ENCODE data around the gene ST7.

ST7 gene

DNA sequence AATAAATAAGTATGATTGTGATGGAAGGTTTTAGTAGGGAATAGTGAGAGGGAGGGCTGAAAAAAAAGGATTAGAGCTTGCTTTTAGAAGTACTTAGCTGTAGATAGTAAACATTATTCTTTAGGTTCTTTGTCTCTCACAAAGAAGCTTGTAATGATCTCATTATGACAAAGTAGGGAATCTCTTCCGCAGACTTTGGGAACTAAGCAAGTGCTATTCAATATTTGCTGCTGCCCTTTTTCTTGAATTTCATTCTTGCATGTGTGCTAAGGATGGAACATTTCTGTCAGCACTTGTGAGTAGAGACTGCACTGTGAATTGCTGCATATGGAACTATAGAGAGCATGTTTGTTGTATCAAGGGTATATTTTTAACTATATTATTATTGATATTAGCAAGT, 173.4 kb downstream of the ST7 start:
- H3K9me3 ChIP-seq (ENCODE audit: control insufficient read depth in 5 of 5, low read length in 5 of 5) = no peaks in the 10 kb centered on the region
- H3K9ac ChIP-seq (ENCODE audit: low read length in 5 of 5) = no peak overlapping the region
- peaks cover 0 to 10% (median 6%) of the 10 kb centered on the region in 5 donors for H3K4me1 ChIP-seq (ENCODE audit: control insufficient read depth in 5 of 5, insufficient read depth in 5 of 5, low read length in 5 of 5)
- H3K36me3 ChIP-seq (ENCODE audit: control insufficient read depth in 5 of 5, insufficient read depth in 5 of 5, low read length in 5 of 5) = peaks cover 0 to 5% (median 0%) of the 10 kb centered on the region in 5 donors
- H3K4me3 ChIP-seq (ENCODE audit: low read depth in 1 of 5, low read length in 5 of 5) = no peak overlapping the region
- H3K27me3 ChIP-seq (ENCODE audit: control insufficient read depth in 5 of 5, insufficient read depth in 4 of 5, low read length in 5 of 5) = no peaks in the 10 kb centered on the region
- H3K27ac ChIP-seq (ENCODE audit: low read depth, low read length) = no peak overlapping the region

DNA sequence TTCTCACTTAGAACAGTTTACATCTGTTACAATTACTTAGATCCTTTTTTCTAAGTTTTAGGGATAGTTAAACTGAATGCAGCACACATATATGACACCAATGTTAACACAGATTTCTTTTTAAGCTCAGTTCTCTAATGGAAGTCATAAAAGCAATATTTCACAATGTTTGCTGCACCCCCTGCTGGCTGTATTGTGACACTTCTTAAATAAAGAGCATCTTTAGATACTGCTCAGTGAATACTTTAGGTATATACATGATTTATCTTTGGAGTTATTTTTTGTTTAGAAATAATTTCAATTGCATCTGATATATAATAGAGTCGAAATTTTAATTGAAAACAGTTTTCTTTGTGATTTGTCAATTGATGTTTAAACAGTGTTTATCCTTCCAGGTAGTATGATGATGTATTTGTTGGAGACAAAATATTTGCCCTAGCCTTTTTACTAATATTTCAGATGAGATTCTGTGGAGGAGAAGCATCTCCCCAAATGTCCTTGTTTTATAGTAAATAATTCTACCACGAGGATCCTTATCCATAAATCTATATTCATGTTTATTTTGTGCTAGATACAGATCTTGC, 174.4 kb downstream of the ST7 start:
- Histone ChIP-seq H3K4me3 (ENCODE audit: low read depth in 1 of 5, low read length in 5 of 5) (no peak overlapping the region), H3K9ac (ENCODE audit: low read length in 5 of 5) (no peak overlapping the region), H3K9me3 (ENCODE audit: control insufficient read depth in 5 of 5, low read length in 5 of 5) (no peaks in the 10 kb centered on the region)

DNA sequence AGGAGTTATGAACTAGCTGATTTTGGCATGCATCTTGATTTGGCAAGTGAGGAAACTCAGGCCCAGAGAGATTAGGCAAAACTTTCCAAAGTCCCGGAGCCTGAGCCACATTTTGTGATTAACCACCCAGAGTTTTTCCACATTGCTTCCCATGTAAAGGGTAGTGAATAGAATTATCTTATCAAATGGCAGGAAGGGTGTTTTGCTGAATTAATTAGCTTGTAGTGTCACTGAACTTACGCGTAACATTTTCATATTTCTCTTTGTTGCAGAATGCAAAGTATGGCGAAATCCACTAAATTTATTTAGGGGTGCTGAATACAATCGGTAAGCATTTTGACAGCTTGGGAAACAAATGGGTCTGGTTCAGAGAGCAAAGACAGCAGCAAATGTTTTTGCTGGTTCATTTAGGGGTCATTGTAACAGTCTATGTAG, 176.2 kb downstream of the ST7 start:
- Histone ChIP-seq H3K4me1 (ENCODE audit: control insufficient read depth in 5 of 5, insufficient read depth in 5 of 5, low read length in 5 of 5) (peaks cover 0 to 8% (median 3%) of the 10 kb centered on the region in 5 donors), H3K27ac (ENCODE audit: low read depth, low read length) (no peak overlapping the region), H3K9ac (ENCODE audit: low read length in 5 of 5) (peak overlapping the region in 1 of 5 donors; percentile 43), H3K9me3 (ENCODE audit: control insufficient read depth in 5 of 5, low read length in 5 of 5) (no peaks in the 10 kb centered on the region), H3K4me3 (ENCODE audit: low read depth in 1 of 5, low read length in 5 of 5) (peak overlapping the region in 1 of 5 donors; percentile 20), H3K36me3 (ENCODE audit: control insufficient read depth in 5 of 5, insufficient read depth in 5 of 5, low read length in 5 of 5) (peaks cover 0 to 18% (median 5%) of the 10 kb centered on the region in 5 donors), H3K27me3 (ENCODE audit: control insufficient read depth in 5 of 5, insufficient read depth in 4 of 5, low read length in 5 of 5) (no peaks in the 10 kb centered on the region)

More for the DNA sequence above, 174.4 kb downstream of the ST7 start:
- Histone ChIP-seq H3K27ac (ENCODE audit: low read depth, low read length) (no peak overlapping the region), H3K36me3 (ENCODE audit: control insufficient read depth in 5 of 5, insufficient read depth in 5 of 5, low read length in 5 of 5) (peaks cover 0 to 10% (median 0%) of the 10 kb centered on the region in 5 donors), H3K27me3 (ENCODE audit: control insufficient read depth in 5 of 5, insufficient read depth in 4 of 5, low read length in 5 of 5) (no peaks in the 10 kb centered on the region), H3K4me1 (ENCODE audit: control insufficient read depth in 5 of 5, insufficient read depth in 5 of 5, low read length in 5 of 5) (peaks cover 0 to 10% (median 6%) of the 10 kb centered on the region in 5 donors)

DNA sequence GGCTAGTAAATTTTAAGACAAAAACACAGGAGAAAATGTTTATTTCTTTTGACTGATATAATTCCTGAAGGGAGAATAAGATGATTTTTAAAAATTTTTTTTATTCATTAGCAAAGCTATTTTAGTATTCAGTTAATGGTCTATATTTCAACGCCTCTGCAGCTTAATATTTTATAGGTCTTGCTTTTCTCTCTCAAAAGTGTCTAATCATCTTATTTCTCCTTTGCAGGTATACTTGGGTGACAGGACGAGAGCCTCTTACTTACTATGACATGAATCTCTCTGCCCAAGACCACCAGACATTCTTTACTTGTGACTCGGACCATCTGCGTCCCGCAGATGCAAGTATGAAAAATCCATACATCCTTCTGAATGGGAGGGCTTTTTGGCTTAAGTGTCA, 177.0 kb downstream of the ST7 start:
- H3K9ac ChIP-seq (ENCODE audit: low read length in 5 of 5) = no peak overlapping the region
- no peak overlapping the region for H3K4me3 ChIP-seq (ENCODE audit: low read depth in 1 of 5, low read length in 5 of 5)
- H3K4me1 ChIP-seq (ENCODE audit: control insufficient read depth in 5 of 5, insufficient read depth in 5 of 5, low read length in 5 of 5) = peaks cover 0 to 8% (median 0%) of the 10 kb centered on the region in 5 donors
- no peak overlapping the region for H3K27ac ChIP-seq (ENCODE audit: low read depth, low read length)
- H3K9me3 ChIP-seq (ENCODE audit: control insufficient read depth in 5 of 5, low read length in 5 of 5) = no peaks in the 10 kb centered on the region
- H3K36me3 ChIP-seq (ENCODE audit: control insufficient read depth in 5 of 5, insufficient read depth in 5 of 5, low read length in 5 of 5) = peaks cover 0 to 20% (median 5%) of the 10 kb centered on the region in 5 donors
- H3K27me3 ChIP-seq (ENCODE audit: control insufficient read depth in 5 of 5, insufficient read depth in 4 of 5, low read length in 5 of 5) = no peaks in the 10 kb centered on the region

DNA sequence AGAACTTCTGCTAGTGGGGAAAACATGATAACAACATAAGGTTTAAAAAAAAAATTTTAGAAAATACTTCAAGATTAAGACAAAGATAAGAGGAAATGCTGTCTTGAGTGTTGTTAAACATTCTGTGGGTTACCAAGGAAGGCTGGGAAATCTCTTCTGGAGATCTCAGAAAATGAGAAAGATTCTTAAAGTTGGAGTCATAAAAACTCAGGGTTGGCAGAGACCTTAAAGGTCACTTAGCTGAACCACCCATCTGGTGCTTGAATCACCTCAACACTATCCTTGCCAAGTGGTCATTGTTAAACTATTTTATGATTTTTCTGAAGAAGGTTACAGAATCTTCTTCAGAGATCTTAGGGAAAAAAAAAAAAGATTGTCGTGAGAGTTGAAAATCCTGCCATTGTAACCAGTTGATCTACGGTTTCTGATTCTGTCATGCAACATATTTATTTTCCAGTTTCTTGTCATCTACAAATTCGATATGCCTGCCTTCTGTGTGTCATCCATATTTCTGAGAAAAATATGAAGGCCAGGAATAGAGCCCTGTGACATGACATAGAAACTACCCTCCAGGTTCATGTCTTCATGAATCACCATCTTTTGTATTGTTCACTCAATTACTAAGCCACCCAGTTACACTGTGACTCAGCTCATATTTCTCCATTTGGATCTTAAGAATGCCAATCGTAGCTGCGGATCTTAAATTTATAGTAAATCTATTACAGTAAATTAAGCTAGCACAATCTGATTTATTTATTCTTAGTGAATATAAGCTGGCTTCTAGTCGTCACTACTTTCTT, 179.2 kb downstream of the ST7 start:
- Histone ChIP-seq H3K9me3 (ENCODE audit: control insufficient read depth in 5 of 5, low read length in 5 of 5) (no peaks in the 10 kb centered on the region), H3K36me3 (ENCODE audit: control insufficient read depth in 5 of 5, insufficient read depth in 5 of 5, low read length in 5 of 5) (peaks cover 0 to 29% (median 10%) of the 10 kb centered on the region in 5 donors), H3K4me3 (ENCODE audit: low read depth in 1 of 5, low read length in 5 of 5) (no peak overlapping the region), H3K4me1 (ENCODE audit: control insufficient read depth in 5 of 5, insufficient read depth in 5 of 5, low read length in 5 of 5) (peaks cover 0 to 8% (median 0%) of the 10 kb centered on the region in 5 donors), H3K27ac (ENCODE audit: low read depth, low read length) (no peak overlapping the region), H3K9ac (ENCODE audit: low read length in 5 of 5) (no peak overlapping the region), H3K27me3 (ENCODE audit: control insufficient read depth in 5 of 5, insufficient read depth in 4 of 5, low read length in 5 of 5) (no peaks in the 10 kb centered on the region)

DNA sequence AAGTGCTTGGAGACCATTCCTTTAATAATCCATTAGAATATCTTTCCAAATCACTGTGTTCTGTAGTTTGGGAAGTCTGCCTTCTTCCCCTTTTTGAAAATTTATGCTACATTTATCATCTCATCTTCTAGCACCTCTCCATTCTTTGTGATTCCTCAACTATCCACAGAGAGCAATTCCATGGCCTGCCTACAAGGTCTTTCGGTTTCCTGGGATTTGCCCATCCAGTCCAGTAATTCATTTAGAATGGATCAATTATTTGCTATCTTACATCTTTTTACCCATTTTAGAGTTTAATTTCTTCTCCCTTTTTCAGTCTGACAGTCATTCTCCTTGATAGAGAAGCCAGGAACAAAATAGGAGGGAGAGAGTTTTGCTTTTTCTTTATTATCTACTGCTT, 179.8 kb downstream of the ST7 start:
- Histone ChIP-seq H3K4me1 (ENCODE audit: control insufficient read depth in 5 of 5, insufficient read depth in 5 of 5, low read length in 5 of 5) (peaks cover 0 to 8% (median 0%) of the 10 kb centered on the region in 5 donors), H3K27me3 (ENCODE audit: control insufficient read depth in 5 of 5, insufficient read depth in 4 of 5, low read length in 5 of 5) (no peaks in the 10 kb centered on the region), H3K9me3 (ENCODE audit: control insufficient read depth in 5 of 5, low read length in 5 of 5) (no peaks in the 10 kb centered on the region), H3K36me3 (ENCODE audit: control insufficient read depth in 5 of 5, insufficient read depth in 5 of 5, low read length in 5 of 5) (peaks cover 0 to 29% (median 10%) of the 10 kb centered on the region in 5 donors), H3K9ac (ENCODE audit: low read length in 5 of 5) (no peak overlapping the region), H3K4me3 (ENCODE audit: low read depth in 1 of 5, low read length in 5 of 5) (no peak overlapping the region), H3K27ac (ENCODE audit: low read depth, low read length) (no peak overlapping the region)

DNA sequence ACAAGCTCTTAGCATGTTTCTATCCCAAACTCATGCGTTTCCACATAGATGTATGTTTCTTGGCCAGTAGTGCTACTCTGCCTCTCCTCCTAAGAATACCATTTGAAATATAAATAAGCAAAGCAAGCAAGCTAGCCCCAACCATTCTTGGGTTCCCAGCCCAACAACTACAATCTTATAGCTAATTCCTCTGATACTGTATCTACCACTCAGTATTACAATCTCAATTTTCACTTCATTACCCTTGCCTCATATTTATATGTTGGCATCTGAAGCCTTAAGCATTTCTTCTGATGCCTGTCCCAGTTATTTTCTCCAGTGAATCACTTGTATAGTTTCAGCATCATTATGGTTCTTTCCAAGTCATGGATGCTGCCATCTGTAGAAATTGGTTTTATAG, 181.1 kb downstream of the ST7 start:
- Histone ChIP-seq H3K9me3 (ENCODE audit: control insufficient read depth in 5 of 5, low read length in 5 of 5) (no peaks in the 10 kb centered on the region), H3K4me3 (ENCODE audit: low read depth in 1 of 5, low read length in 5 of 5) (no peak overlapping the region), H3K27ac (ENCODE audit: low read depth, low read length) (no peak overlapping the region), H3K27me3 (ENCODE audit: control insufficient read depth in 5 of 5, insufficient read depth in 4 of 5, low read length in 5 of 5) (no peaks in the 10 kb centered on the region), H3K4me1 (ENCODE audit: control insufficient read depth in 5 of 5, insufficient read depth in 5 of 5, low read length in 5 of 5) (peaks cover 0 to 11% (median 0%) of the 10 kb centered on the region in 5 donors), H3K36me3 (ENCODE audit: control insufficient read depth in 5 of 5, insufficient read depth in 5 of 5, low read length in 5 of 5) (peaks cover 3 to 32% (median 10%) of the 10 kb centered on the region in 5 donors), H3K9ac (ENCODE audit: low read length in 5 of 5) (no peak overlapping the region)

DNA sequence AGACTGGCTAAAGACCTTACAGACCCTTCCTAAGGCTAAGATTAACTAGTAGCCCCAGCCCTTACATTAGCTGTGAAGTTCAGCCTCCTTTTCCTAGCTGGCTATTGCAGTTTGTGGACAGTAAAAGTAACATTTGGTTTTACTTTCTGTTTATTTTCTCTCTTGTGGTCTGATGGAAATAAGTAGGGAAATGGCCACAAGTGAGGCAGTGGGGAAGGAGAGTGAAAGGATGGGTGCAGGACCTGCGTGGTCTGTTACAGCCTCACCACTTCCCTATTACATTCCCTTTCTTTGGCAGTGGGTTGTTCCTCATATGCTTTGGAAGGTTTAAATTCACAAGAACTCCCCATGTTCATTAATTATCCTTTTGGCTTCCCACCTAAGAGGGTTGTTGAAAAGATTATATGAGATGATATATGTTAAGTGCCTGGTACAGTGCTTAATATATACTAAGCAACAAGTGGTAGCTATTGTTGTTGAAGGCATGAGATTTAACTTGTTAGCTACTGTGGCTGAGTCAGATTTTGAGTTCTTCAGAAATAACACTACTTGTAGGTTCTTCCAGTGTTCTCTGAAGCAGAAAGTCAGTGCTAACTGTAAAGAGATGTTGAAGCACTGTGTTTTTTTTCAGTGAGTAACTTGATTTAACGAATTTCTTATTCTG, 181.7 kb downstream of the ST7 start:
- peaks cover 0 to 11% (median 0%) of the 10 kb centered on the region in 5 donors for H3K4me1 ChIP-seq (ENCODE audit: control insufficient read depth in 5 of 5, insufficient read depth in 5 of 5, low read length in 5 of 5)
- H3K27ac ChIP-seq (ENCODE audit: low read depth, low read length) = no peak overlapping the region
- H3K4me3 ChIP-seq (ENCODE audit: low read depth in 1 of 5, low read length in 5 of 5) = no peak overlapping the region
- H3K9me3 ChIP-seq (ENCODE audit: control insufficient read depth in 5 of 5, low read length in 5 of 5) = no peaks in the 10 kb centered on the region
- H3K36me3 ChIP-seq (ENCODE audit: control insufficient read depth in 5 of 5, insufficient read depth in 5 of 5, low read length in 5 of 5) = peaks cover 3 to 33% (median 10%) of the 10 kb centered on the region in 5 donors
- H3K27me3 ChIP-seq (ENCODE audit: control insufficient read depth in 5 of 5, insufficient read depth in 4 of 5, low read length in 5 of 5) = no peaks in the 10 kb centered on the region
- H3K9ac ChIP-seq (ENCODE audit: low read length in 5 of 5) = no peak overlapping the region

DNA sequence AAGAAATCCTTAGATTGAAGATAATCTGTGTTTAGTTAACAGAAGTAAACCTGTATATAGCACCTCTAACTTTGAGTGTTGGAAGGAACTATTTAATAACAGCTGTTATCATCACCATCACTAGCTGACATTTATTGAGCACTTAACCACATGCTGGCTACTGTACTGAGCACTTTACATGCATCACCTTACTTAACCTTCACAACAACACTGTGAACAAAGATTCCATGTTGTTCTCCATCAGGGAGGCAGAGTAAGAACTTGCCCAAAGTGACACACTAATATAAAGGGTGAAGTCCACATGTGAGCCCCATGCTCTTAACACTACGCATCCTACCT, 182.2 kb downstream of the ST7 start:
- Histone ChIP-seq H3K36me3 (ENCODE audit: control insufficient read depth in 5 of 5, insufficient read depth in 5 of 5, low read length in 5 of 5) (peaks cover 3 to 35% (median 10%) of the 10 kb centered on the region in 5 donors), H3K27ac (ENCODE audit: low read depth, low read length) (no peak overlapping the region), H3K4me1 (ENCODE audit: control insufficient read depth in 5 of 5, insufficient read depth in 5 of 5, low read length in 5 of 5) (peaks cover 0 to 11% (median 0%) of the 10 kb centered on the region in 5 donors), H3K9ac (ENCODE audit: low read length in 5 of 5) (no peak overlapping the region), H3K27me3 (ENCODE audit: control insufficient read depth in 5 of 5, insufficient read depth in 4 of 5, low read length in 5 of 5) (no peaks in the 10 kb centered on the region), H3K9me3 (ENCODE audit: control insufficient read depth in 5 of 5, low read length in 5 of 5) (no peaks in the 10 kb centered on the region), H3K4me3 (ENCODE audit: low read depth in 1 of 5, low read length in 5 of 5) (no peak overlapping the region)

DNA sequence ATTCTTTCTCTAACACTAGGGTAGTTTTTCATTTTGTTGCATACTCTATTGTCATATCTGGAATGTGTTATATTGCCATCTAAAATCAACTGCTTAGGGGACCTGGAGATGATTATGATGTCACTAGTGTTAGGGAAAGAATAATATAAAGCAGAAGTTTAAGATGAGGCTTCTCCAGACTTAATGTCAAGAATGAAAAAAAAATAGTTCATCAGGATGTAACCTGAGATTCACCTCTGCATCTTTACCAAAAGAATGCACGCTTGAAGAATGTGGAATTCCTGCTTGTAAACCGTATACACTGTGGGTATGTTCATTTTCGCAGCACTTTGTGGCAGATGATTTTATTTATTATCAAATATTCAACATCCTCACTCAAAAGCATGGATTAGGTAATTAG, 184.6 kb downstream of the ST7 start:
- peaks cover 0 to 12% (median 0%) of the 10 kb centered on the region in 5 donors for H3K4me1 ChIP-seq (ENCODE audit: control insufficient read depth in 5 of 5, insufficient read depth in 5 of 5, low read length in 5 of 5)
- H3K9me3 ChIP-seq (ENCODE audit: control insufficient read depth in 5 of 5, low read length in 5 of 5) = no peaks in the 10 kb centered on the region
- no peak overlapping the region for H3K9ac ChIP-seq (ENCODE audit: low read length in 5 of 5)
- H3K27ac ChIP-seq (ENCODE audit: low read depth, low read length) = no peak overlapping the region
- no peaks in the 10 kb centered on the region for H3K27me3 ChIP-seq (ENCODE audit: control insufficient read depth in 5 of 5, insufficient read depth in 4 of 5, low read length in 5 of 5)
- peaks cover 3 to 26% (median 8%) of the 10 kb centered on the region in 5 donors for H3K36me3 ChIP-seq (ENCODE audit: control insufficient read depth in 5 of 5, insufficient read depth in 5 of 5, low read length in 5 of 5)
- H3K4me3 ChIP-seq (ENCODE audit: low read depth in 1 of 5, low read length in 5 of 5) = no peak overlapping the region

All from subcutaneous abdominal adipose tissue (tissue), 5 donors.